ENCODE measurements around the gene RASSF1.

DNA sequence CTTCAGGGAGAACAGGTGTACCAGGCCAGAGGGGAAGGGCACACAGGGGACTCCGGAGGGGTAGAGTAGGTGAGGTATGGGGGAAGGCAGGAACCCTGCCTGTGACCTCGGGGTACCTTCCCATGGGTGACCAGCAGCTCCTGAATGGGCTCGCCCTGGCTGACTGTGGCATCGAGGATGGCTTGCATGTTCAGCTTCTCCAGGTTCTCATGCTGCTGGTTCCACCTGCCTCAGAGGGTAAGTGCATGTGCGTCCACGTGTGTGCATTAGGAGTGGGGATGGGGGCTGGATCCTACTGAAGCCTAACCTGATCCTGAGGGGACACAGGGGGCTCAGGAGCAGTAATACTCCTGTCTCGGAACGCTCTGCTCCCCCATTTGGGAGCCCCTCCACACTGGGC lies 4.4 kb upstream of the RASSF1 start:
- TF ChIP-seq, protein P1, sequence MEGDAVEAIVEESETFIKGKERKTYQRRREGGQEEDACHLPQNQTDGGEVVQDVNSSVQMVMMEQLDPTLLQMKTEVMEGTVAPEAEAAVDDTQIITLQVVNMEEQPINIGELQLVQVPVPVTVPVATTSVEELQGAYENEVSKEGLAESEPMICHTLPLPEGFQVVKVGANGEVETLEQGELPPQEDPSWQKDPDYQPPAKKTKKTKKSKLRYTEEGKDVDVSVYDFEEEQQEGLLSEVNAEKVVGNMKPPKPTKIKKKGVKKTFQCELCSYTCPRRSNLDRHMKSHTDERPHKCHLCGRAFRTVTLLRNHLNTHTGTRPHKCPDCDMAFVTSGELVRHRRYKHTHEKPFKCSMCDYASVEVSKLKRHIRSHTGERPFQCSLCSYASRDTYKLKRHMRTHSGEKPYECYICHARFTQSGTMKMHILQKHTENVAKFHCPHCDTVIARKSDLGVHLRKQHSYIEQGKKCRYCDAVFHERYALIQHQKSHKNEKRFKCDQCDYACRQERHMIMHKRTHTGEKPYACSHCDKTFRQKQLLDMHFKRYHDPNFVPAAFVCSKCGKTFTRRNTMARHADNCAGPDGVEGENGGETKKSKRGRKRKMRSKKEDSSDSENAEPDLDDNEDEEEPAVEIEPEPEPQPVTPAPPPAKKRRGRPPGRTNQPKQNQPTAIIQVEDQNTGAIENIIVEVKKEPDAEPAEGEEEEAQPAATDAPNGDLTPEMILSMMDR (IDR thresholded peaks at IDR 0.05), result no peak
- no peak for TF ChIP-seq POLR2AphosphoS5 (IDR thresholded peaks at IDR 0.05)

Data from suprapubic skin (tissue), 3 donors.